ENCODE measurements around the gene OR2V1.
A peak's percentile ranks its signal among the peaks of the same experiment; 100 is the strongest.
"Not testable (repeated sequence)": the region's sequence is repeated elsewhere in the genome, so short reads cannot be mapped to it uniquely, and the experiment has no call there.

OR2V1 gene

GRCh38 chr5:181130832-181131496 is at the start of gene OR2V1:
Gene OR2V1 (minus strand): TSS chr5:181131169. CDS start chr5:181125304, 5,865 bp downstream.
- DNase-seq: no peak

GRCh38 chr5:181177559-181177958 is 46.6 kb upstream of the OR2V1 start:
- DNase-seq: not testable (repeated sequence)

- DNase-seq: no peak
Observed at GRCh38 chr5:181176254-181176952, 45.4 kb upstream of the OR2V1 start.

- no peak for DNase-seq
Observed at GRCh38 chr5:181173420-181174342, 42.7 kb upstream of the OR2V1 start.

- no peak for DNase-seq
Observed at GRCh38 chr5:181173027-181173419, 42.1 kb upstream of the OR2V1 start.

- no peak for DNase-seq
Observed at GRCh38 chr5:181171782-181172181, 40.8 kb upstream of the OR2V1 start.

- no peak for DNase-seq
Observed at GRCh38 chr5:181170996-181171395, 40.0 kb upstream of the OR2V1 start.

- DNase-seq: no peak
Observed at GRCh38 chr5:181170237-181170825, 39.4 kb upstream of the OR2V1 start.

GRCh38 chr5:181169459-181170236 is 38.7 kb upstream of the OR2V1 start:
- not testable (repeated sequence) for DNase-seq

GRCh38 chr5:181168595-181169118 is 37.7 kb upstream of the OR2V1 start:
- DNase-seq: no peak

GRCh38 chr5:181167814-181168488 is 37.0 kb upstream of the OR2V1 start:
- DNase-seq: peak in 2 of 3 experiments; percentile 6 to 14

- DNase-seq: no peak
Observed at GRCh38 chr5:181166812-181167733, 36.1 kb upstream of the OR2V1 start.

- DNase-seq: no peak
Observed at GRCh38 chr5:181164076-181164952, 33.3 kb upstream of the OR2V1 start.

GRCh38 chr5:181163487-181164075 is 32.6 kb upstream of the OR2V1 start:
- no peak for DNase-seq

GRCh38 chr5:181161534-181162175 is 30.7 kb upstream of the OR2V1 start:
- DNase-seq: no peak

GRCh38 chr5:181160755-181161533 is 30.0 kb upstream of the OR2V1 start:
- DNase-seq: peak; percentile 52 to 68 (median 53)

GRCh38 chr5:181160152-181160754 is 29.3 kb upstream of the OR2V1 start:
- peak; percentile 32 to 50 (median 46) for DNase-seq

Measured in NCI-H1417 (cell line).